Measurements from ENCODE around the gene TMEM91. TPM values are rescaled to one million over a fixed set of nuclear protein-coding genes. Genes with fewer than 3 reads are reported as not detected.
"Not testable (repeated sequence)": the region's sequence is repeated elsewhere in the genome, so short reads cannot be mapped to it uniquely, and the experiment has no call there.

The TMEM91 gene
- polyA plus RNA-seq, 10 donors, result 2.2 to 10.7 (median 3.9) TPM

GRCh38 chr19:41376998-41377365, 649 bp downstream of the TMEM91 start:
- peak in 1 of 3 donors; percentile 33 for DNase-seq

DNA sequence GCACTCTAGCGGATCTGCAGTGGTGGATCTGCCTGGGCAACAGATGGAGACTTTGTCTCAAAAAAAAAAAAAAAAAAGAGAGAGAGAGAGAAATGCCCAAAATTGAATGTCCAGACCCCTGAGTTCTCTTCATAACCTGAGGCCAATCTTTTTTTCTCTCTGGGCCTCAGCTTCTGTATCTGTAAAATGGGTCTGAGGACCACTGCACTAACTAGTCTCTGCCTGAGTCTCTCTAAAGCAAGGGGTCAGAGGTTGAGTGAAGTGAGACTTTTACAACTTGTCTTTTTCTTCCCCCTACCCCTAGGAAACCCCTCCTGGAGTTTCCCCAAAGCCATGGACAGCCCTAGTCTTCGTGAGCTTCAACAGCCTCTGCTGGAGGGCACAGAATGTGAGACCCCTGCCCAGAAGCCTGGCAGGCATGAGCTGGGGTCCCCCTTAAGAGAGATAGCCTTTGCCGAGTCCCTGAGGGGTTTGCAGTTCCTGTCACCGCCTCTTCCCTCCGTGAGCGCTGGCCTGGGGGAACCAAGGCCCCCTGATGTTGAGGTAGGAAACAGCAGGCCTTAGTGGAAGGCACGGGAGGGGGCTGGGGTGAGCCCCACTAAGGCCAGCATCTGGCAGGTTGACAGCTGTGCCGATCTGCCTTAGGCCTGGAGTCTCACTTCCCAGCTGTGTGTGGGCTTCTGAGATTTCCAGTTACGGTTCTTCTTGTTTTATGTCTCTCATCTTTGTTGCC, 1.8 kb downstream of the TMEM91 start:
- peak in 1 of 3 donors; percentile 45 for DNase-seq

DNA sequence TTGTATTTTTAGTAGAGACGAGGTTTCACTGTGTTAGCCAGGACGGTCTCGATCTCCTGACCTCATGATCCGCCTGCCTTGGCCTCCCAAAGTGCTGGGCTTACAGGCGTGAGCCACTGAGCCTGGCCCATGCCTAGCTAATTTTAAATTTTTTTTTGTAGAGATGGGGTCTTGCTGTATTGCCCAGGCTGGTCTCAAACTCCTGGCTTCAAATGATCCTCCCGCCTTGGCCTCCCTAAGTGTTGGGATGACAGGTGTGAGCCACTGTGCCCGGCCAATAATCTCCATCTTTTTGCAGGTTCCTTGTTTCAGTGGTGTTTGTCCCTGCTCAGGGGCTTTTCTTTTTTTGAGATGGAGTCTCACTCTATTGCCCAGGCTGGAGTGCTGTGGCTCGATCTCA, 5.2 kb downstream of the TMEM91 start:
- DNase-seq, result not testable (repeated sequence)

DNA sequence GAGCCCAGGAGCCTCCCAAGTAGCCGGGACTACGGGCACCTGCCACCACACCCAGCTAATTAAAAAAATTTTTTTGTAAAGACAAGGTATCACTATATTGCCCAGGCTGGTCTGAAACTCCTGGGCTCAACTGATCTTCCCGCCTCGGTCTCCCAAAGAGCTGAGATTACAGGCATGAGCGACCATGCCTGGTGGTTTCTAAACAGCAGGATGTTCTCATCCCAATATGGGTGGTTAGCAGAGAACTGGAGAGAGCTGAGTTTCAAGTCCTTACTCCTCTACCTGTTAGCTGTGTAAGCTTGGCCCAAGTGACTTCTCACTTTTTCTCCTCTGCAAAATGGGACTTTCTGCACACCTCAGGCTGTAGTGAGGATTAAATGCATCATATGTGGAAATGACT, 8.0 kb downstream of the TMEM91 start:
- no peak for DNase-seq

DNA sequence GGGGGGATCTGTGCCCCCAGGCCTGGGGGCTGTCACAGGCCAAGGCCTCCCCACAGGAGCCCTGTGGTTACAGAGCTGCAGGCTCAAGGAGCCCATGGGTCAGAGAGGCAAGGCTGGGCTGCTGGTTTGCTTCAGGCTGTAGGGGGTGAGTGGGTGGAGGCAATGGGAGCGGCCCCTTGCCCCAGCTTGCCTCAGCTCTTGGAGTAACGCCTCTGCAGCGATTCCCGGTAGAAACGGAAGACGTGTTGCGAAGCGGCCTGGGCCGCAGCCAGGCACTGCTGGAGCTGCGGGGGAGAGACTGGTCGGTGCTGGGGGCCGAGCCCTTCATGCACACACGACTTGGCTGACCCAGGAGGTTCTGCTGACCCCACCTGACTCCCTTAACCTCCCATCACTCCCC, 10.1 kb downstream of the TMEM91 start:
- no peak for DNase-seq

- DNase-seq, result no peak
These were observed 15.3 kb downstream of the TMEM91 start for GRCh38 chr19:41391618-41392017.

- no peak for DNase-seq
These were observed 16.4 kb downstream of the TMEM91 start for GRCh38 chr19:41392775-41393174.

GRCh38 chr19:41395355-41395754, 19.0 kb downstream of the TMEM91 start:
- DNase-seq, result no peak

DNA sequence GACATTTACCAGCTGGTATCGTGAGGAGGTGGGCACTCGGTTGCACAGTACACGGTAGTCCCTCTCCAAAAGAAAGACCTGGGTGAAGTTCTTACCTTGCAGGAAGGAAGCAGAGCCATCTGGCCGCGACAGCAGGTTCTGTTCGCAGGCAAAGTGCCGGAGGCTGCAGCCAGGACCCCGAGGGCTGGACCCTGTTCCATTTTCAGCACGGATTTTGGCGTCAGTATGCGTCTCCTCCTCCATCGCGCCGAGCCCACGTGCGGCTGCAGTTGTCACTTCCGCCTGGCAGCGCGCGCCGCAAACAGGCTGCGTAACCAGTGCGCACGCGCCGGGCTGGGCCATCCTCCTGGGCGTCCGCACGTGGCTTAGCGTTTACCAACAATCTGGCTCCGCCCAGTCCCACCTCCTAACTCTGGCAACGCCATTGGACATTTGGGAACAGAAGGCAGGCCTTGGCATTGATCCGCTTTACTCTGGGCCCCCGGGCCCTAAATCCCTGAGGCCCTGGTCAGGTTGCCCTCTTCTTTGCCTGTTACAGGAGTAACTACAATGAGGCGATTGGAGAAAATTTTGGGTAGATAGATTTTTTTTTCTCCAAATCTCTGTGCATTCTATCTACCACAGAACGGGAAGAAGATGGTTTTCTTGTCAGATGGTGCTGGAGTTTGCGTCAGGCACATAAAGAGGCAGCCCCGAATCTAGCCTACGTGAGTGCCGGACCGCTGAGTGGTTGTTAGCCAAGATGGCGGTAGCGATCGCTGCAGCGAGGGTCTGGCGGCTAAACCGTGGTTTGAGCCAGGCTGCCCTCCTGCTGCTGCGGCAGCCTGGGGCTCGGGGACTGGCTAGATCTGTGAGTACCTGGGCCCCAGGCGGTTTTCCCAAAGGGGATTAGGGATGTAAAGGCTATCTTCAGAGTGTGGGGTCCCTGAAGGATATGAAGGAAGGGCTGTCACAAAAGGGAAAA, 21.0 kb downstream of the TMEM91 start, which contains the start of the genes BCKDHA and EXOSC5:
Gene BCKDHA, plus strand, starts transcription at position 733 of the 964 bp plus-strand sequence. Its CDS starts 10 bp downstream, at position 743.
Gene EXOSC5, minus strand, starts transcription at position 274 of the 964 bp plus-strand sequence. Its CDS starts 31 bp downstream, at position 243.
- peak; percentile 100 for DNase-seq

DNA sequence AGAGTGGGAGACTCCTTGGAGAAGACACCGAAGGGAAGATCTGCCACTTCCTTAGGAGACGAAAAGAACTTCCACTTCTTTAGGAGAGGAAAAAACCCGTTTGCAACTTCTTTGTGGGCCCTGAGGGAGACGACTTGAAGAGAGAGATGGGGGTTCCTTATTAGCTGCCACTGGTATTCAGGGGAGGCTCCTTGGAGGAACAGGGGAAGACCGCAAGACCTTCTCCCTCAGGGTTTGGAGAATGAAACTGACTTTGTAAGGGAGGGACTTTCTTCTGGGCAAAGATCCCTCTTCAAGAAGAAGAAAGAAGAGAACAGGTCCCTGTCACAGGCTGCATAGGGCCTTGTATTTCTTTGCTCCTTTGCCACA, 21.7 kb downstream of the TMEM91 start:
- no peak for DNase-seq

DNA sequence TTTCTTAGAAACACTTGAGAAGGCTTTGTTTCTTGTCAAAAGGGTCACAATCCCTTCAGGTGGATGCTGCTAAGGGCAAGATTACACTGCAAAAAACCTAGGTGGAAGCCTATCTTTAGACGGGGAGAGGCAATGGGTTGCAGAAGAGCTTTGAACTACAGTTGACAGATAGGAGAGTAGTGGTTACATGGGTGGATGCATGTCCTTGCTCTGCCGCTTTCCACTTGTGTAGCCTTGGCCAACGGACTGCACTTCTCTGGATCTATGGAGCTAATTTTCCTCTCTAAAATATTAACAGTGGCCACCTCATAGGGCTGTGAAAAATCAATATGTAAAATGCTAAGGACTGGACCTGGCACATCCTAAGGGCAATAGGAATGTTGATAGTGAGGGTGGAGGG, 22.3 kb downstream of the TMEM91 start:
- no peak for DNase-seq

DNA sequence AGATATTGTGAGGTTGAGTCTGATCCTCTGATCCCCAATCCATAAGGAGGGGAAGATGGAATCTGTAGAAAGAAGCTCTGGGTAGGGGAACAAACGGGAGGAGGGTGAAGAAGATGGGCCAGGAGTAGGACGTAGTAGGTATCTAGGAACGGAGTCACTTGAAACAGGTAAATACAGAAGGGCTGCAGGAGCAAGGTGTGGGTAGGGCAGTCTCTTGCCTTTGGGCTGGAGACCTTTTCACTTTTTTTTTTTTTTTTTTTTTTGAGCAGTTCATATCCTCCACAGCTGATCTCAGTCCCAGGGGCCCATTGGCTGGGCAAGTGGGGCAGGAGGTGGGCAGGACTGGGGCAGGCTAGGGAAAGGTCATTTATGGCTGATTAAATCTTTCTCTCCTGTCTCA, 22.8 kb downstream of the TMEM91 start:
- no peak for DNase-seq

DNA sequence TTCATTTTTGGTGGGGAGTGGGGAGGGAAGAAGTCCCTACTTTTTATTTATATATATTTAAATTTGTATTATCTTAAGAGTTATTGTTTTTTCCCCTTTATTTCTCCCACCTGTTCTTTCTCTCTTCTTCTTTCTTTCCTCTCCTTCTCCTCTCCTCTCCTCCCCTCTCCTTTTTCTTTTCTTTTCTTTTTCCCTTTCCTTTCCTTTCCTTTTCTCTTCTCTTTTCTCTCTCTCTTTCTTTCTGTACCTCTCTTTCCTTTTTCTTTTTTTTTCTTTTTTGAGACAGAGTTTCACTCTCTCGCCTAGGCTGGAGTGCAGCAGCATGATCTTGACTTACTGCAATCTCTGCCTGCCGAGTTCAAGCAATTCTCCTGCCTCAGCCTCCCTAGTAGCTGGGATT, 23.2 kb downstream of the TMEM91 start:
- no peak for DNase-seq

DNA sequence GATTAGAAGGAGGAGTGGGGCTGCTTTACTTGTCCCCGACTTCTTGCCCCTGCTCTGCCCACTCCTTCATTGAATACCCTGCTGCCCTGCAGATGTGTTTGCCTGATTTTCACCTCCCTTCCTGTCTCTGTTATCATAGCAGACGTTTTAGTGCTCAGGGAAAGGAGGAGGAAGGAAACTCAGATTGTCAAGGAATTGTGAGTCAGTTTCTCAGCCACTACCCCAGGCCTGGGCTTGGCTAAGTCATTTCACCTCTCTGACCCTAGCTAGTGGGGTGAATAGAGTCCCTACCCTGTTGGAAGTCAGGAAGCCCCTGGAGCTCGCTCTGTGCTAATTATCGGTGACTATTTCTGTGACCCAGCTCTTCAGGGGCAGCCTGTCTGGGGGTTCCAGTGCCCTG, 25.1 kb downstream of the TMEM91 start:
- no peak for DNase-seq

DNA sequence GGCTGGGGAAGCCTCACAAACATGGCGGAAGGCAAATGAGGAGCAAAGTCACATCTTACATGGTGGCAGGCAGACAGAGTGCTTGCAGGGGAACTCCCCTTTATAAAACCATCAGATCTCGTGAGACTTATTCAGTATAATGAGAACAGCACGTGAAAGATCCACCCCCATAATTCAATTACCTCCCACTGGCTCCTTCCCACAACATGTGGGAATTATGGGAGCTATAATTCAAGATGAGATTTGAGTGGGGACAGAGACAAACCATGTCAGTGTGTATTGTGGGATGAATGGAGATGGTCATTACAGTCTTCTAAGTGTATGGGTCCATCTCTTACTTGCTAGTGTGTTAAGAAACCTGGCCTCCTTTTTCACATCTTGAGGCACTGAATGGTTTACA, 25.7 kb downstream of the TMEM91 start:
- no peak for DNase-seq

DNA sequence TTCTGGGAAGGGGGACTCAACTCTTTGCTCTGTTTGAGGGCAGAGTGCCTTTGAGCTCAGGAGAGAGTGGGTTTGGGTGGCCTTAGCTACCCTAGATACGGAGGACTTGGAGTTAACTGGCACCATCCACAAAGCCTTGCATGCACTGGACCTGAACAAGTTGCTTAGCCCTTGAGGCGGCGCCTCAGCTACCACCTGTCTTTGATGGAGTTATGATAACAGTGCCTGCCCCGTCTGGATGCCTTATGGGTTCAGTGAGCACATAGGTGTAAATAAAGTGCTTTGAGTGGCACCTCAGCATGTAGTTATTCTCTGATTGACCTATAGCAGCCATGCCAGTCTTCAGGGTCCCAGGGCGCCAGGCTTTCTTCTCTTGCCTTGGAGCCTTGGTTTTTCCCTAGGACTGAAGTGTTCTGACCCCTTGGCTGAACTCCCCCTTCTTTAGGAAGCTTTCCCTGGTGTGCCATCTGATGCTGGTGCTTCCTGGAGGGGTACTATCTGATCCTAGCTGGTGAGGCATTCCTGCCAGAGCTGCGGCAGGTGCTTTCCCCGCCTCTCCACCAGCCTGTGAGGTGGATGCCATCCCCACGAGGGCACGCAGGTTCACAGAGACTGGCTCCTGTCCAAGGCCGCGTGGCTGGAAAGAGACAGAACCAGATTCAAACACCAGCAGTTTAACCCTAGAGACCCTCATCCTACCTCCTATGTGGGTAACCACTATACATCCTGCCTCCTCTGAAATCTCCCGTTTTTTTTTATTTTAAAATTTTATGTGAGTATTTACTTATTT, 27.0 kb downstream of the TMEM91 start:
- DNase-seq, result no peak

DNA sequence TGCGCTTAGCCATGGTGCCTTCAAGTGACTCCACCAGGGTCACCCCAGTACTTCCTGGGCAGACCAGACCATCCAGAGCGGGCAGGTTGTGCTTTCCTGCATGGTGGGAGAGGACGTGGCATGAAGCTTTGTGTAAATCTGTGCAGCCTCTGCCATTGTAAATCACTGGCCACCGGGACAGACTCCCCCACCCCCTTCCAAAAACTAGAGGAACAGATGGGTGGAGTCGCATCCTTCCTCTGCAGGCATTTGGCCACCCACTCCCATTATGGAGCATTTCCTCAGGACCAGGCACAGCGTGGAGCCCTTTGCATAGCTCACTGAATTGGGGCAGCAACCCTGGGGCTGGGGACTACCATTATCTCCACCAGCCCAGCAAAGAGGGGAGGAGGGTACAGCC, 29.4 kb downstream of the TMEM91 start:
- no peak for DNase-seq

DNA sequence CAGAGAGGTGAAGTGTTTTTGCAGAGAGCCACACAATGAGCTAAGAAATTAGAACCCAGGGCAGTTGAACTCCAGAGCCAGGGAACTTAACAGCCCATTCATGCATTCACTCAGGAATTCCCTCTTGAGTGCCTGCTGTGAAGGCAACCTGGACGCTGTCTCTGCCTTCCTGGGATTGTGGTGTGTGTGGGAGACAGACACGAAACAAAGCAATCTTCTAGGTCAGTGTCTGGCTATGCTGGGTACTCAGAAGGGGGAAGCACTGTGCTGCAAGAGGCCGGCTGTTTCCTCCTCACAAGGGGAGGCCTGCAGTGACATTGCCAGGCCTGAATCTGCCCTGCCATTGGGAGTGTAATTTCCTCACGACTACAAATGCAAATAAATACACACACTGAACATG, 30.9 kb downstream of the TMEM91 start:
- no peak for DNase-seq

- DNase-seq, result no peak
These were observed 31.9 kb downstream of the TMEM91 start for GRCh38 chr19:41408256-41408655.

GRCh38 chr19:41408846-41409245, 32.5 kb downstream of the TMEM91 start:
- not testable (repeated sequence) for DNase-seq

DNA sequence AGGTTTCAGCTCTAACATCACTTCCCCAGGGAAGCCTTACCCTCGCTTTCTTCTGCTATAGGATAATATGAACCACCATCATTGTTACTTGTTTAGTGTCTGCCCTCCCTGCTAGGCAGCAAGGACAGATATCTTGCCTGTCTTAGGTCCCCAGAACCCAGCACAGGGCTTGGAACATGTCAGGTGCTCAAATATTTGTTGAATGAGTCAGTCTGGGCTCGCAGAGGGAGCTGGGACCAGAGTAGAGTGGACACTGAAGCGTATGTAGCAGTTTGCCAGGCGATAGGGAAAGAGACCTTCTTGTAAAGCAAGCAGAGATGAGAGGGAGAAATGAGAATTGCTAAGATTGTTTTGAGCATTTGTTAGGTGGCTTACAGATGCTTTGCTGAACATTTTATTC, 33.0 kb downstream of the TMEM91 start:
- DNase-seq, result no peak

All from muscle of back (tissue), 11 donors.